Smooth muscle cell (in vitro differentiated cells): ENCODE data around the gene PIP5K1C. TPM values are rescaled to one million over a fixed set of nuclear protein-coding genes. Genes with fewer than 3 reads are reported as not detected.

Experiments used
- DNase-seq: peaks from one replicate; lab custom pipeline; 2025; ENCODE audit not compliant: unreplicated experiment; lab: John Stamatoyannopoulos, UW
- H2AFZ ChIP-seq: fragments of 200-600 bp; sonication (generic); 2 replicates; pipeline ENCODE4 v1.6.0; 2016; ENCODE audit warnings: antibody characterized with exemption, low read depth, mild to moderate bottlenecking
- H3F3A ChIP-seq: fragments of 200-600 bp; sonication (generic); 2 replicates; pipeline ENCODE4 v1.6.0; 2017; ENCODE audit warnings: antibody characterized with exemption, low read depth
- H3K27ac ChIP-seq: fragments of 200-600 bp; sonication (generic); 2 replicates; pipeline ENCODE4 v1.5.1; 2016; ENCODE audit warnings: low read depth, mild to moderate bottlenecking
- H3K27me3 ChIP-seq: fragments of 200-600 bp; sonication (generic); 2 replicates; pipeline ENCODE4 v1.6.1; 2016; ENCODE audit warnings: low read depth, mild to moderate bottlenecking
- H3K36me3 ChIP-seq: fragments of 200-600 bp; sonication (generic); 2 replicates; pipeline ENCODE4 v1.5.1; 2016; ENCODE audit warnings: low read depth
- H3K4me1 ChIP-seq: fragments of 200-600 bp; sonication (generic); 2 replicates; pipeline ENCODE4 v1.5.1; 2016; ENCODE audit warnings: low read depth
- H3K4me2 ChIP-seq: fragments of 200-600 bp; sonication (generic); 2 replicates; pipeline ENCODE4 v1.6.0; 2016; ENCODE audit warnings: mild to moderate bottlenecking
- H3K4me3 ChIP-seq: fragments of 200-600 bp; sonication (generic); 2 replicates; pipeline ENCODE4 v1.5.1; 2016; ENCODE audit warnings: mild to moderate bottlenecking
- H3K79me2 ChIP-seq: fragments of 200-600 bp; sonication (generic); 2 replicates; pipeline ENCODE4 v1.6.0; 2016; ENCODE audit warnings: low read depth, mild to moderate bottlenecking
- H3K9ac ChIP-seq: fragments of 200-600 bp; sonication (generic); 2 replicates; pipeline ENCODE4 v1.6.0; 2016; ENCODE audit warnings: low read depth
- H3K9me3 ChIP-seq: fragments of 200-600 bp; sonication (generic); replicated peaks from 2 replicates; pipeline ENCODE4 v1.5.1; 2016; ENCODE audit warnings: low read depth
- H4K20me1 ChIP-seq: fragments of 200-600 bp; sonication (generic); 2 replicates; pipeline ENCODE4 v1.6.0; 2016; ENCODE audit warnings: low read depth
- WGBS: methylation state at CpG from one replicate; pipeline ENCODE4 v1.1.7; 2016; ENCODE audit warnings: low lambda C conversion rate; 5-methylcytosine and 5-hydroxymethylcytosine counted together
- polyA plus RNA-seq: library from polyadenylated mRNA; unstranded; fragments of >200 nt; fragmentation: Nextera tagmentation; extraction: Ambion mirVana; gene quantifications from 2 replicates; pipeline ENCODE4 v1.2.1, GENCODE V29; 2016
- total RNA-seq: library from RNA; depleted of rRNA; stranded (reverse); fragments of >200 nt; gene quantifications from 2 replicates; pipeline ENCODE4 v1.2.3, GENCODE V29; 2014
- TF ChIP-seq, protein P1 (sequence below): fragments of 200-600 bp; sonication (generic); IDR thresholded peaks from 2 replicates; pipeline ENCODE4 v1.5.1; 2017; ENCODE audit warnings: borderline replicate concordance, mild to moderate bottlenecking, antibody characterized with exemption; ENCODE audit not compliant: insufficient read depth, poor library complexity, severe bottlenecking

PIP5K1C gene
- total and polyA plus RNA-seq, 2 experiments from 2014 or later = 13.2 to 27.2 TPM

DNA sequence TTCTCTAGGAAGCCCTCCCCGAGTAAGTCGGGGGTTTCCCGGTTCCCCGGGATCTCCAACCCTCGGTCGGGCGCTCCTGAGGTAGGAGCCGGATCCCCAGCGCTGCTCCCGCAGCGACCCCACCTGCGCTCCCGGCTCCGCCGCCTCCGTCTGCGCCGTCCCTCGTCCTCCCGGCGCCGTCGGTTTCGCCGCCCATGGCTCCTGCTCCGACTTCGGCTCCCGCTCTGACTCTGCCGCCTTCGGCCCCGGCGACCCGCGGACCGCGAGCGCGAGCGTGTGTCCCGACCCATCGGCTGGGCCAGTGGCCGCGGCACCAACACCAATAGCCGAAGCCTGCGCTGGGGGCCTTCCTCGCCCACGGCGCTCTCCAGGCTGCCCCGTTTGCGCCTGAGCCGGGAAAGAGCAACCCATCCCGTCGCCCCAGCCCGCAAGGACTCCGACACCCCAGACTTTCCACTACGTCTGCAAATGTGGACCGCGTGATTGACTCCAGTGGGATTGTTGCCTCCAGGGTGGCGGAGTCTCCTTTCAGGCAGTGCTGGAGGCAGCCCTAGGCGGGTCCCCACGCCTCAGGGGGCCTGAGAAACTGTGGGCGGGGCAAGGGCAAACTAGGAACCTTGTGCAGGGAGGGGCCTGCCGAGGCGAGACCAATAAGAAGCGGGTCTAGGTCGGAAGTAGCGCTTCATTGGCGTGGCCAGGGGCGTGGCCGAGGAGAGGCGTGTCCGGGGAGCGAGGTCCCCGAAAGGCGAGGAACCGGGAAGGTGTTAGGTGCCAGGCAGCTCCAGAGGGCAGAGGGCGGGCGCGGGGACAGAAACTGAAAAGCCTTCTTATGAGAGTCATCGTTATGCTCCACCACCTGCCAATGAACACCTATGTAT, 73.6 kb downstream of the PIP5K1C start, which contains the start of gene CACTIN:
Gene CACTIN, minus strand, starts transcription at position 318 of the 878 bp plus-strand sequence. Its CDS starts 28 bp downstream, at position 290.
- under 1% methylated on average over 77 of the region's 80 CpGs for WGBS
- TF ChIP-seq, protein P1, sequence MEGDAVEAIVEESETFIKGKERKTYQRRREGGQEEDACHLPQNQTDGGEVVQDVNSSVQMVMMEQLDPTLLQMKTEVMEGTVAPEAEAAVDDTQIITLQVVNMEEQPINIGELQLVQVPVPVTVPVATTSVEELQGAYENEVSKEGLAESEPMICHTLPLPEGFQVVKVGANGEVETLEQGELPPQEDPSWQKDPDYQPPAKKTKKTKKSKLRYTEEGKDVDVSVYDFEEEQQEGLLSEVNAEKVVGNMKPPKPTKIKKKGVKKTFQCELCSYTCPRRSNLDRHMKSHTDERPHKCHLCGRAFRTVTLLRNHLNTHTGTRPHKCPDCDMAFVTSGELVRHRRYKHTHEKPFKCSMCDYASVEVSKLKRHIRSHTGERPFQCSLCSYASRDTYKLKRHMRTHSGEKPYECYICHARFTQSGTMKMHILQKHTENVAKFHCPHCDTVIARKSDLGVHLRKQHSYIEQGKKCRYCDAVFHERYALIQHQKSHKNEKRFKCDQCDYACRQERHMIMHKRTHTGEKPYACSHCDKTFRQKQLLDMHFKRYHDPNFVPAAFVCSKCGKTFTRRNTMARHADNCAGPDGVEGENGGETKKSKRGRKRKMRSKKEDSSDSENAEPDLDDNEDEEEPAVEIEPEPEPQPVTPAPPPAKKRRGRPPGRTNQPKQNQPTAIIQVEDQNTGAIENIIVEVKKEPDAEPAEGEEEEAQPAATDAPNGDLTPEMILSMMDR = no peak
- peak within 1 kb of the TSS; percentile 86 for H3K9ac ChIP-seq
- DNase-seq = peak; percentile 91
- peaks cover 26% of the 10 kb centered on the region for H3K79me2 ChIP-seq
- H3K4me2 ChIP-seq = peak within 1 kb of the TSS; percentile 98
- peaks cover 7% of the 10 kb centered on the region for H3F3A ChIP-seq
- H3K36me3 ChIP-seq = no peaks in the 10 kb centered on the region
- H3K27me3 ChIP-seq = no peaks in the 10 kb centered on the region
- H4K20me1 ChIP-seq = peaks cover 17% of the 10 kb centered on the region
- H2AFZ ChIP-seq = peak within 1 kb of the TSS; percentile 64
- peak within 1 kb of the TSS; percentile 92 for H3K27ac ChIP-seq
- H3K4me3 ChIP-seq = peak within 1 kb of the TSS; percentile 93
- H3K4me1 ChIP-seq = peaks cover 9% of the 10 kb centered on the region
- no peaks in the 10 kb centered on the region for H3K9me3 ChIP-seq

DNA sequence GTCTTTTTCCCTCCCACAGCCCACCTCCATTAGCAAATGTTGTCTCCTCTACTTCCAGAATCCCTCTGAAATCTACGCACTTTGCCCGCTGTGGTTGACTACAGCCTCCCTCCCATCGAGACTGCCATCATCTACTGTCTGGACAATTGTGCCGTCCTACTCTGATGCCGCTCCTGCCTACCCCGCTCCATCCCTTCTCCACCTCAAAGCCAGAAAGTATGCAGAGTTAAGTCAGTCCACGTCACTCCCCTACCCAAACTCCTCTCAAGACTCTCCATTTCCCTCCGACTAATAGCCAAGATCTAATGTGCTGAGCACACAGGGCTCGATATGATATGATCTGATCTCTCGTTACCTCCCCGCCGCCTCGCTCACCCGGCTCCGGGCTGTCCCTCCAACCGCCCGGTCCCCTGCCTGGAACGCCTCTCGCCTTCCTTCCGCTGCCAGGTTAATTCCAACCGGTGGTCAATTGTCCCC, 74.2 kb downstream of the PIP5K1C start:
- H2AFZ ChIP-seq = peak overlapping the region; percentile 64
- DNase-seq = no peak
- no peaks in the 10 kb centered on the region for H3K36me3 ChIP-seq
- no peaks in the 10 kb centered on the region for H3K27me3 ChIP-seq
- H4K20me1 ChIP-seq = peaks cover 17% of the 10 kb centered on the region
- peak overlapping the region; percentile 98 for H3K4me2 ChIP-seq
- H3K9ac ChIP-seq = peak overlapping the region; percentile 86
- H3F3A ChIP-seq = peaks cover 7% of the 10 kb centered on the region
- peaks cover 26% of the 10 kb centered on the region for H3K79me2 ChIP-seq
- H3K27ac ChIP-seq = peak overlapping the region; percentile 92
- peak overlapping the region; percentile 93 for H3K4me3 ChIP-seq
- H3K4me1 ChIP-seq = peaks cover 9% of the 10 kb centered on the region
- TF ChIP-seq, protein P1 = no peak
- WGBS = 6% methylated on average over 21 of the region's 21 CpGs
- H3K9me3 ChIP-seq = no peaks in the 10 kb centered on the region

DNA sequence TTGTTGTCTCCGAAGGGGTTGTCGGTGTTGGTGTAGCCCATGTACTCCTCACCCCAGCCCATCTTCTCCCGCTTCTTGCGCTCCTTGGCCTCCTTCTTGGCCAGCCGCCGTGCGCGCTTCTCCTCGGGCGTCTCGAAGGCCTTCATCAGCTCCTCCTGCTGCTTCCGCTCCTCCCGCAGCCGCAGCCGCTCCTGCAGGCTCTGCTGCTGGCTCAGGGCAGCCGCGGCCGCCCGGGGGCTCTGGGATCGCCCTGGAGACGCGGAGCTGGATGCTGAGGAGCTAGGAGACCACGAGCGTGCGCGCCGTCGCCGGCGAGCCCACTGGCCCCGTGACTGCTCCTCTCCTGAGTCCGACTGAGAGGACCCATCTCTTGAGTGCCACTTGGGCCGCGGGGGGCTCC, 76.6 kb downstream of the PIP5K1C start:
- Histone ChIP-seq H3K27me3 (no peaks in the 10 kb centered on the region), H4K20me1 (peaks cover 17% of the 10 kb centered on the region), H3K79me2 (peaks cover 26% of the 10 kb centered on the region), H3K4me3 (no peak overlapping the region), H3K27ac (no peak overlapping the region), H3K36me3 (no peaks in the 10 kb centered on the region), H3F3A (peaks cover 7% of the 10 kb centered on the region), H3K9me3 (no peaks in the 10 kb centered on the region), H3K4me2 (no peak overlapping the region), H2AFZ (no peak overlapping the region), H3K4me1 (peaks cover 9% of the 10 kb centered on the region), H3K9ac (no peak overlapping the region)
- no peak for DNase-seq
- TF ChIP-seq, protein P1 = no peak
- 97% methylated on average over 32 of the region's 34 CpGs for WGBS
